NCI-H2227 (cell line): ENCODE measurements around the gene SOCS3.
"Not testable (repeated sequence)": the region's sequence is repeated elsewhere in the genome, so short reads cannot be mapped to it uniquely, and the experiment has no call there.

Experiments used
- DNase-seq: peaks from one replicate; lab custom pipeline; 2025; ENCODE audit not compliant: unreplicated experiment; lab: John Stamatoyannopoulos, UW

SOCS3 gene

GRCh38 chr17:78335209-78335608 is 24.7 kb downstream of the SOCS3 start:
- DNase-seq = no peak

GRCh38 chr17:78332991-78333390 is 26.9 kb downstream of the SOCS3 start:
- DNase-seq = no peak

- not testable (repeated sequence) for DNase-seq
Observed at GRCh38 chr17:78331355-78331754, 28.5 kb downstream of the SOCS3 start.

DNA sequence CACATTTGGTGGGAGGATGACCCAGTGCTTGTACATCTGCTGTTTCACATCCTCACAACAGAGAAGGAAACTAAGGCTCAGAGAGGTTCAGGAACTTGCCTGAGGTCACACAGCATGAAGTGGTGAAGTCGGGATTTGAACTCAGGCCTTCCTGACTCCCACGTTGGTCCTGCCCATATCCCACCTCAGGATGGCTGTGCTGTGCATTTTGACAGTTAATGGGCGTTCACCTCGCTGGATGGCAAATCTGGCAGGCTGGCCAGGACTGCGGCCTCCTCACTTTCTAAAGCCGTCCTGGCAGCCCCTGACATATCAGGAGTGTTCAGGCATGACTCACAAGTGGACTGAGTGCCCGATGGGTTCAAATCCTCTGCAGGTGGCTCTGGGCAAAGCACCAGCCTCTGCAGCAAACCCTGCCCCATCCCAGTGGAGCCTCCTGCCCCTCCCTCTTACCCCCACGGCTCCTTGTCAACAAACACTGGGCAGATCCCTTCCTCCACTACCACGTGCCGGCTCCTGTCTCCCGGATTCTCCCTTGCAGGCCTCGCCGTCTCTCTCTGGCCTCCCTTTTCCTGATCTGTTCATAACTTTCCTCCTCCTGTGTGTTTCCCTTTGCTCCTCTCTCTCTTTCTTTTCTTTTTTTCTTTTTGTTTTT is 29.2 kb downstream of the SOCS3 start:
- no peak for DNase-seq

DNA sequence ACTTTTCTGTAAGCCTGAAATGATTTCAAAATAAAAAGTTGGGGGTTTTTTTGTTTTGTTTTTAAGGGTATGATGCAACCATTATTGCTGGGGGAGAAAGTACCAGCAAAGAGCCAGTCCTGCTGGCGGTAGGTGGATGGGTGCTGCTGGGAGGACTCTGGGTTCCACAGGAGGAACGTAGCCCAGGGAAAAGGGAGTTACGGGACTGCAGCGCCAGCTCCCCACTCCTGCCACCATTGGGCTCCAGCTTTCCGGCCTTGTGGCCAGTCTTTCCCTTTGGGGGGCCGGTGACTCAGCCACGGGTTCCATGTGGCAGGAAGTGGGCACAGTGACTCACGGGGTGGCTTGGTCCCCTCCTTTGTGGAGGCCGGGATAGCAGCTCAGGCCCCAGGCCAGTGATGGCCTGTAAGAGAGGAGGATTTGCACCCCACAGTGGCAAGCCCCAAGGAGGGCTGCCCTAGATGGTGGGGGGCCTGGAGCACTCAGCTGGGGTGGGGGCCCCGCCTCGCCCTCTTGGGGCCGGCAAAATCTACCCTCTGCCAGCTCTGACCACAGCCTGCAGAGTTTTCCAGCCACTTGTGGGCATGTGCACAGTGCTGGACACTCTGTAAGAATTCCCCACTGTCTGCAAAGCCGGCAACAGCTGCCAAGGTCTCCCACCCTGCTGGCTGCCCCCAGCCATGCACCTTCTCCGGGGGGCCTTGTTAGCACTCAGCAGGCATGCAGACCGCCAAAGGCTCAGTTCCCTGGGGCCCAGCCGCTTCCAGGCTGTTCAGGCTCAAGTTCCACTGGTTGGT is 30.4 kb downstream of the SOCS3 start:
- DNase-seq = no peak

DNA sequence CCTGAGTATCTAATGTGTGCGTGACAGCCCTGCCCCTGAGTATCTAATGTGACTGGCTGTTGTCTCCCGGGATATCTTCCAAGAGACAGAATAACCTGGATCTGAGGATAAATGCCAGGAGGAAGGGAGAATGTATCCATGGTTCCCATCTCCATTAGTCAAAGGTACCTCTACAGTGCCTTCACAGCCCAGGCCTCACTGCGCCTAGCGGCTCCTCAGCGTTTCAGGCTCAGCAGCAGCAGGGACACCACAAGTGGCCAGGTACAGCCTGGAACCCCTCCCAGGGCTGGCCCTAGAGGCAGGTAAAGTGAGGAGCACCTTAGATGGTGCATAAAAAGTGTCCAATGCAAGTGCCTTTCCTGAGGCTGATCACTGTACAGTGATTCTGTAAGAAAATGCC is 32.0 kb downstream of the SOCS3 start:
- no peak for DNase-seq

GRCh38 chr17:78325076-78325687 is 34.7 kb downstream of the SOCS3 start:
- DNase-seq = no peak

DNA sequence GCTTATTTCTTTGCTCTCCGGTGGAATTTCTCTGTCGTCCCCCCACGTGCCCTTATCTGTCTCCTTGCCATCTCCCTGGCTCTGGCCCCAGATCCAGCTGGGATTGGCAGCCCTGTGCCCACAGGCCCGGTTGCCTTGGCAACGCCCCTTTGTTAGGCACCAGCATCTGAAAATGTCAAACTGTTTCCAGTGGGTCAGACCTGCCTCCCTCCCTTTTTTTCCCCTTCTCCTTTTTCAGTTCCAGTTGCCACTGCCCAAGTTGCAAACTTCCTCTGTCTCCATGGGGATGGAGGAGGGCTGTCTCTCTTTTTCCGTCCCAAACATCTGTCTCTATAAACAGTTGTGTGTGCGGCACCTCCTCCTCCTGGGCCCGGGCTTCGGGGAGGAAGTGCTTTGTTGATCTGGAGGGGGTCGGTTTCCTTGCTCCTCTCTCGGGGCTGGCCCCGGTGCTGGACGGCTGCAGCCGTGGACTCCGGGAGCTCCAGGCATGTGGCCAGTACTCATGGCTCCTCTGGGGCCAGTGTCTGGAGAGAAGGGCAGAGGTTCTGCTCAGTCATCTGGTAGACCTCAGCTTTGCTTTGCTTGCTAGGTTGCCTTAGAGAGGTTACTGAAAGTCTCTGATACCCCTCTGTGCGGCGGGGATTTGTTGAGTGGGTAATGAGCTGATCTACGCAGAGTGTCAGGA is 35.3 kb downstream of the SOCS3 start:
- DNase-seq = peak; percentile 59

- no peak for DNase-seq
Observed at GRCh38 chr17:78323826-78324390, 36.0 kb downstream of the SOCS3 start.

DNA sequence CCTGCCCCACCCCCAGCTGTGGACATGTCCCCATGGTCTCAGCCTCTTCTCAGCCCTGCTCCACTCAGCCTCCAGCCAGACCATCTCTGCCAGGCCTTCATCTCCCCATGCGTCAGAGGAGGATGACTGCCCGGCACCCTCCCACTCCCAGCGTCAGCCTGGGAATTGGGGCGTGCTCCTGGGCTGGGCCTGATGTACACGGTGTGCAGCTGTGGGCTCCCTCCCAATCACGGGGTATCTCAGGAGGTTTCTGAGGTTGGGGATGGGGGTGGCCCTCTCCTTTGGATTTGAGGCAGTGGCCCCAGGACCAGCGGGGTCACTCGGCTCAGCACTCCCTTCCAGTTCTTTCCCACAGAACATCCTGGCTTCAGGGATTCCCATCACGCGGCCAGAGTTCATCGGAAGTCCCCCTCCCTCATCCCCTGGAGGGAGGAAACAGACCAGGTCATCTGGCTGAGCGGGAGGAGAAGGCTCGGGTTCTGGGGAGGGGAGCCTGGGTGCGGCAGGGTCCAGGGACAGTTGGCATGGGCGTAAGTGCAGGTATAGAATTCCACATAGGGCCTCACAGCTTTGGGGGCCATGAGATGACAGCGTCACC is 36.9 kb downstream of the SOCS3 start:
- DNase-seq = no peak

- DNase-seq = no peak
Observed at GRCh38 chr17:78322327-78322857, 37.5 kb downstream of the SOCS3 start.

DNA sequence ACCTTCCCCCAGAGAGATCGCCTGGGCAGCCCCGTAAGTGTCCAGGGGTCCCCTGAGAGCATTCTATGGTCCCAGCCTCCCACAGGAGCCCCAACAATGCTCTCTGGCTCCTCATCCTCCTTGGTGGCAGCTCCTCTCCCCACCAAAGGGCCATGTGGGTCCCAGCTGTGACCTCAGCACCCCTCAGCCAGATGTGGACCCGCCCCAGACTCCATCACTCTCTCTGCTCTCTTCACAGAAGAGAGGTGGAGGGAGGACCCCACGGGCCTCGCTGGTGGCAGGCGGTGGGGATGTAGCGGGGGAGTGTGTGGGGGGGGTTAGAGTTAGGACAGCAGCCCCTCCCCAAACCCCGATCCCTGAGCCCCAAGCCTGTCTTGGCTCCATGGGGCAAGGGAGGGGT is 41.0 kb downstream of the SOCS3 start:
- DNase-seq = no peak

- no peak for DNase-seq
Observed at GRCh38 chr17:78318407-78318806, 41.5 kb downstream of the SOCS3 start.

DNA sequence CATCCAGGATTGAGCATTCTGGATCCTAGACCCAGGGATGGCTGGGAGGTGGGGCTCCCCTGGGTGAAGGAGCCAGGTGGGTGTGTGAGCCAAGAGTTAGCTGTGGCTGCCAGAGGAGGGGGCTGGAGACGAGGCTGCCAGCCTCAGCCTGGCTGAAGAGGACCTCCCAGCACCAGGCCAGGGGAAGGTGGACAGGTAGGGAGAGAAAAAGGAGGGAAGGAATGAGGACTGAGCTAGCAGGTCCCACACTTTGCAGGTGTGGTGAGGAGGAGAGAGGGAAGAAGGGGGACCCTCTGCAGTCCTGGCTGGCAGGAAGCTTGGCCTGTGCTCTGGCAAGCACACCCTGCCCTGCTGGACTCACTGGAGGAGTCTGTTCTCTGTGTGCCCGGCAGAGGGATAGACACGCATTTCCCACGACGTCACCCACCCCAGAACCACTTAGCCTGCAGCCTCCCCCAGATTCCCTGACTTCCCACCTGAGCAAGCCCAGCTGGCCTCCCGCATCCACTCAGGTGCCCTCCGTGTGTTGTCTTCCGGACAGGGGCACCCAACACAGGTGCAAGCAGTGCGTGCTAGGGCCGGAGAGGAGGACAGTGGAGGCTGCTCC is 42.0 kb downstream of the SOCS3 start:
- no peak for DNase-seq

- no peak for DNase-seq
Observed at GRCh38 chr17:78316867-78317789, 42.7 kb downstream of the SOCS3 start.

- DNase-seq = no peak
Observed at GRCh38 chr17:78316115-78316866, 43.6 kb downstream of the SOCS3 start.

GRCh38 chr17:78315355-78316114 is 44.3 kb downstream of the SOCS3 start:
- no peak for DNase-seq
